Left lung (tissue), 10 donors: ENCODE results near the gene SLC4A1AP. TPM values are rescaled to one million over a fixed set of nuclear protein-coding genes. Genes with fewer than 3 reads are reported as not detected.

Experiments
- ATAC-seq: fragments of 200-7000 bp; cut with Tn5 transposase; one replicate; pipeline ENCODE4 v1.9.1; 2020; ENCODE audit warnings: moderate library complexity
- DNase-seq, 4 donors: peaks; one replicate each; pipeline ENCODE4 v3.0.0-alpha.2; 2013 to 2020
- H3K27ac ChIP-seq, 2 donors: fragments of 200-600 bp; sonication (generic) in 1 of 2; one replicate each; pipeline versions ENCODE4 v1.5.0 to v1.8.0; 2020 to 2021
- H3K27me3 ChIP-seq, 2 donors: fragments of 200-600 bp; sonication (generic) in 1 of 2; one replicate each; pipeline versions ENCODE4 v1.5.0 to v1.8.0; 2020 to 2021
- H3K36me3 ChIP-seq, 2 donors: fragments of 200-600 bp; sonication (generic) in 1 of 2; one replicate each; pipeline versions ENCODE4 v1.5.0 to v1.8.0; 2020 to 2021
- H3K4me1 ChIP-seq, 2 donors: fragments of 200-600 bp; one replicate each; pipeline ENCODE4 v1.8.0; 2021
- H3K4me3 ChIP-seq, 2 donors: fragments of 200-600 bp; sonication (generic) in 1 of 2; one replicate each; pipeline versions ENCODE4 v1.5.0 to v1.8.0; 2020 to 2021; ENCODE audit warnings: mild to moderate bottlenecking in 1 of 2
- H3K9me3 ChIP-seq, 2 donors: fragments of 200-600 bp; sonication (generic) in 1 of 2; one replicate each; pipeline versions ENCODE4 v1.5.0 to v1.8.0; 2020 to 2021
- CTCF ChIP-seq, 2 donors: fragments of 200-600 bp; sonication (generic) in 1 of 2; IDR thresholded peaks; one replicate each; pipeline versions ENCODE4 v1.5.0 to v1.8.0; 2021; ENCODE audit warnings: antibody characterized with exemption in 2 of 2
- intact Hi-C, 2 donors: fragments of 100-400 bp; cut with DNase I; formaldehyde crosslinking; loops; one replicate each; pipeline versions ENCODE4 v1.11.2 to v1.14.2; 2022
- polyA plus RNA-seq, 6 donors: library from polyadenylated mRNA; unstranded; fragments of 120-200 nt; gene quantifications; one replicate each; pipeline ENCODE4 v1.2.1, GENCODE V29; 2013; ENCODE audit not compliant: insufficient read length in 6 of 6
- total RNA-seq, 2 donors: library from RNA; stranded (reverse); fragmentation: NEBNext Ultra II Directional; extraction: Animal tissue kit (Norgen Biotek cat#: 25700); gene quantifications; one replicate each; pipeline ENCODE4 v1.2.1, GENCODE V29; 2021
- donor health status: DM: no; HTN: yes; CAD: no.
- donor health status: DM: no; HTN: no; CAD: no.

SLC4A1AP gene
- total and polyA plus RNA-seq, 8 donors: 18.5 to 40.1 (median 32.7) TPM

GRCh38 chr2:27638709-27639108 lies 25.0 kb upstream of the SLC4A1AP start:
- ATAC-seq (no peak), DNase-seq (no peak)
- H3K36me3 ChIP-seq: peaks cover 5 to 99% of the 10 kb centered on the region in 2 donors
- TF ChIP-seq CTCF (IDR thresholded peaks at IDR 0.05): no peak
- intact Hi-C loops: no loop called here
- no peaks in the 10 kb centered on the region for H3K4me1 ChIP-seq
- no peaks in the 10 kb centered on the region for H3K27me3 ChIP-seq
- H3K4me3 ChIP-seq: no peak overlapping the region
- no peaks in the 10 kb centered on the region for H3K9me3 ChIP-seq
- no peak overlapping the region for H3K27ac ChIP-seq

- intact Hi-C loops: no loop called here
- H3K4me3 ChIP-seq: no peak overlapping the region
- H3K27me3 ChIP-seq: no peaks in the 10 kb centered on the region
- no peak for DNase-seq
- H3K36me3 ChIP-seq: peaks cover 0 to 96% of the 10 kb centered on the region in 2 donors
- no peaks in the 10 kb centered on the region for H3K4me1 ChIP-seq
- no peaks in the 10 kb centered on the region for H3K9me3 ChIP-seq
- ATAC-seq: no peak
- no peak for TF ChIP-seq CTCF (IDR thresholded peaks at IDR 0.05)
- H3K27ac ChIP-seq: no peak overlapping the region
Observed at GRCh38 chr2:27640722-27641245, 22.9 kb upstream of the SLC4A1AP start.

GRCh38 chr2:27645197-27645596 lies 18.5 kb upstream of the SLC4A1AP start:
- intact Hi-C loops: no loop called here

GRCh38 chr2:27647289-27647688 lies 16.4 kb upstream of the SLC4A1AP start:
- no peak overlapping the region for H3K27ac ChIP-seq
- H3K9me3 ChIP-seq: no peaks in the 10 kb centered on the region
- no peak overlapping the region for H3K4me3 ChIP-seq
- DNase-seq: no peak
- H3K4me1 ChIP-seq: no peaks in the 10 kb centered on the region
- peaks cover 11 to 91% of the 10 kb centered on the region in 2 donors for H3K36me3 ChIP-seq
- no peak for TF ChIP-seq CTCF (IDR thresholded peaks at IDR 0.05)
- H3K27me3 ChIP-seq: no peaks in the 10 kb centered on the region
- no peak for ATAC-seq
- intact Hi-C loops: no loop called here

More at GRCh38 chr2:27645197-27645596, 18.5 kb upstream of the SLC4A1AP start:
- TF ChIP-seq CTCF (IDR thresholded peaks at IDR 0.05): no peak
- no peak overlapping the region for H3K27ac ChIP-seq
- no peak for DNase-seq
- no peak for ATAC-seq
- peaks cover 3 to 91% of the 10 kb centered on the region in 2 donors for H3K36me3 ChIP-seq
- no peak overlapping the region for H3K4me3 ChIP-seq
- H3K9me3 ChIP-seq: no peaks in the 10 kb centered on the region
- H3K4me1 ChIP-seq: no peaks in the 10 kb centered on the region
- H3K27me3 ChIP-seq: no peaks in the 10 kb centered on the region

GRCh38 chr2:27647737-27648136 lies 16.0 kb upstream of the SLC4A1AP start:
- ATAC-seq: no peak

More at GRCh38 chr2:27647737-27648136, 16.0 kb upstream of the SLC4A1AP start:
- H3K36me3 ChIP-seq: peaks cover 11 to 91% of the 10 kb centered on the region in 2 donors
- no peak overlapping the region for H3K4me3 ChIP-seq
- intact Hi-C loops: no loop called here
- no peaks in the 10 kb centered on the region for H3K9me3 ChIP-seq
- no peaks in the 10 kb centered on the region for H3K27me3 ChIP-seq
- TF ChIP-seq CTCF (IDR thresholded peaks at IDR 0.05): no peak
- H3K27ac ChIP-seq: no peak overlapping the region
- no peak for DNase-seq
- no peaks in the 10 kb centered on the region for H3K4me1 ChIP-seq
